Right atrium auricular region (tissue), 2 donors: ENCODE measurements around the gene SLC25A51. TPM values are rescaled to one million over a fixed set of nuclear protein-coding genes. Genes with fewer than 3 reads are reported as not detected.
A peak's percentile ranks its signal among the peaks of the same experiment; 100 is the strongest.

Experiments
- DNase-seq: peaks from one replicate; pipeline ENCODE4 v3.0.0-alpha.2; 2019; ENCODE audit warnings: low spot score
- H3K27ac ChIP-seq, 2 donors: fragments of 200-600 bp; sonication (generic); 1 replicate in 1 of 2; 2 replicates in 1 of 2; pipeline ENCODE4 v1.5.1; 2016 to 2019
- H3K27me3 ChIP-seq, 2 donors: fragments of 200-600 bp; sonication (generic); one replicate each; pipeline versions ENCODE4 v1.5.1 to v1.6.0; 2017 to 2019
- H3K36me3 ChIP-seq: fragments of 200-600 bp; sonication (generic); one replicate; pipeline ENCODE4 v1.5.1; 2016
- H3K4me1 ChIP-seq, 2 donors: fragments of 200-600 bp; sonication (generic); one replicate each; pipeline versions ENCODE4 v1.5.1 to v1.6.0; 2017 to 2019
- H3K4me3 ChIP-seq, 2 donors: fragments of 200-600 bp; sonication (generic); 1 replicate in 1 of 2; 2 replicates in 1 of 2; pipeline ENCODE4 v1.5.1; 2017 to 2019; ENCODE audit warnings: mild to moderate bottlenecking in 1 of 2, moderate library complexity in 1 of 2
- H3K9me3 ChIP-seq, 2 donors: fragments of 200-600 bp; sonication (generic); one replicate each; pipeline ENCODE4 v1.5.1; 2019
- total RNA-seq, 2 donors: library from RNA; depleted of rRNA; stranded (reverse); fragments of >200 nt; gene quantifications; one replicate each; pipeline ENCODE4 v1.1.0, GENCODE V29; 2016
- TF ChIP-seq, protein P1 (sequence below), 2 donors: fragments of 200-600 bp; sonication (generic); IDR thresholded peaks; one replicate each; pipeline ENCODE4 v1.5.1; 2019; ENCODE audit warnings: antibody characterized with exemption in 2 of 2

SLC25A51 gene
- total RNA-seq: 10 to 100 TPM; 23.5 to 27.1 TPM

- TF ChIP-seq, protein P1, sequence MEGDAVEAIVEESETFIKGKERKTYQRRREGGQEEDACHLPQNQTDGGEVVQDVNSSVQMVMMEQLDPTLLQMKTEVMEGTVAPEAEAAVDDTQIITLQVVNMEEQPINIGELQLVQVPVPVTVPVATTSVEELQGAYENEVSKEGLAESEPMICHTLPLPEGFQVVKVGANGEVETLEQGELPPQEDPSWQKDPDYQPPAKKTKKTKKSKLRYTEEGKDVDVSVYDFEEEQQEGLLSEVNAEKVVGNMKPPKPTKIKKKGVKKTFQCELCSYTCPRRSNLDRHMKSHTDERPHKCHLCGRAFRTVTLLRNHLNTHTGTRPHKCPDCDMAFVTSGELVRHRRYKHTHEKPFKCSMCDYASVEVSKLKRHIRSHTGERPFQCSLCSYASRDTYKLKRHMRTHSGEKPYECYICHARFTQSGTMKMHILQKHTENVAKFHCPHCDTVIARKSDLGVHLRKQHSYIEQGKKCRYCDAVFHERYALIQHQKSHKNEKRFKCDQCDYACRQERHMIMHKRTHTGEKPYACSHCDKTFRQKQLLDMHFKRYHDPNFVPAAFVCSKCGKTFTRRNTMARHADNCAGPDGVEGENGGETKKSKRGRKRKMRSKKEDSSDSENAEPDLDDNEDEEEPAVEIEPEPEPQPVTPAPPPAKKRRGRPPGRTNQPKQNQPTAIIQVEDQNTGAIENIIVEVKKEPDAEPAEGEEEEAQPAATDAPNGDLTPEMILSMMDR (IDR thresholded peaks at IDR 0.05): peak; percentile 89 to 97
- peaks cover 9% of the 10 kb centered on the region for H3K36me3 ChIP-seq
Measured at GRCh38 chr9:37903647-37904444, at the start of gene SLC25A51. TSS of gene SLC25A51 (minus strand) at chr9:37904127. CDS start at chr9:37888550, 15,577 bp downstream.

GRCh38 chr9:37953206-37953774, 49.4 kb upstream of the SLC25A51 start:
- peaks cover 0 to 58% of the 10 kb centered on the region in 2 donors for H3K4me1 ChIP-seq
- H3K27ac ChIP-seq: peak overlapping the region; percentile 63 to 77
- H3K27me3 ChIP-seq: no peaks in the 10 kb centered on the region
- no peak for DNase-seq
- no peaks in the 10 kb centered on the region for H3K9me3 ChIP-seq
- H3K36me3 ChIP-seq: peaks cover 25% of the 10 kb centered on the region
- H3K4me3 ChIP-seq: no peak overlapping the region
- TF ChIP-seq, protein P1 (IDR thresholded peaks at IDR 0.05): no peak

More at GRCh38 chr9:37903647-37904444, at the start of gene SLC25A51:
- Histone ChIP-seq H3K4me1 (peaks cover 0 to 21% of the 10 kb centered on the region in 2 donors), H3K27me3 (no peaks in the 10 kb centered on the region), H3K4me3 (peak within 1 kb of the TSS; percentile 81 to 95), H3K27ac (peak within 1 kb of the TSS; percentile 88 to 93), H3K9me3 (no peaks in the 10 kb centered on the region)
- peak; percentile 92 for DNase-seq

- H3K4me3 ChIP-seq: no peak overlapping the region
- H3K9me3 ChIP-seq: no peaks in the 10 kb centered on the region
- DNase-seq: no peak
- H3K36me3 ChIP-seq: peaks cover 25% of the 10 kb centered on the region
- peak overlapping the region; percentile 63 to 77 for H3K27ac ChIP-seq
- H3K27me3 ChIP-seq: no peaks in the 10 kb centered on the region
- TF ChIP-seq, protein P1 (IDR thresholded peaks at IDR 0.05): no peak
- H3K4me1 ChIP-seq: peaks cover 0 to 58% of the 10 kb centered on the region in 2 donors
Measured at GRCh38 chr9:37952731-37953130, 48.8 kb upstream of the SLC25A51 start.

DNA sequence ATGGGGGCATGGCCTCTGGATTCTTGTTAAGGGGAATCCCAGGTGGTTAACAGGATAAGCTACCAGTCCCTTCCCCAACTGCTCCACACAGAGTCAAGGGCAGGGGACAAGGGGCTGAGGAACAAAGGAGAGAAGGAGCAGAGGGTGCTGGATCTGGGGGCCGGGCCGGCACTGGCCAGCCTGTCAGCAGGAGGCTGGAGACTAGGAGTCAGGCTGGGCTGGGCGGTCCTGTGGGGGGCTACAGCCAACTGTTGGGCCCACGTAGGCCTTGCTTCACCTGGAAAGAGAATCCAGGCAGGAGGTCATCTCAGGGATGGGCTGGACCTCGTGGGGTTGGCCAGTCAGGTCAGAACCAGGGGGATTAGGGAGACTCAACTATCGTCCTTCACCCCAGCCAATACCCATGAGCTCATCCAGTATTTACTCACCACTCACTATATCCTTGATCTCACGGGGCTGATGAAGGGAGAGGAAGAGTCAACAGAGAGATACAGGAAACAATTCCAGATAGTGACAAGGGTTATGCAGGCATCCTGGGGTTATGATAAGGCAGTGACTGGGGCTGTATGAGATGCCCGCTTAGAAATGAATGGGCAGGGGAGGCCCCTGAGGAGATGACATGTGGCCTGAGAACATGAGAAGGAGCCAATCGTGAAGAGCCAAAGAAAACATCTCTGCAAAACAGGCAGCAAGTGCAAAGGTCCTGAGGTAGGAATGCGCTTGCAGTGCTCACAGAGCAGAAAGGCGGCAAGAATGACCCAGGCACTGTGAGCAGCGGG, 47.9 kb upstream of the SLC25A51 start:
- peak overlapping the region in 1 of 2 donors; percentile 21 for H3K27ac ChIP-seq
- no peak for DNase-seq
- TF ChIP-seq, protein P1 (IDR thresholded peaks at IDR 0.05): no peak
- H3K36me3 ChIP-seq: peaks cover 27% of the 10 kb centered on the region
- H3K4me3 ChIP-seq: no peak overlapping the region
- no peaks in the 10 kb centered on the region for H3K9me3 ChIP-seq
- no peaks in the 10 kb centered on the region for H3K27me3 ChIP-seq
- peaks cover 0 to 55% of the 10 kb centered on the region in 2 donors for H3K4me1 ChIP-seq

DNA sequence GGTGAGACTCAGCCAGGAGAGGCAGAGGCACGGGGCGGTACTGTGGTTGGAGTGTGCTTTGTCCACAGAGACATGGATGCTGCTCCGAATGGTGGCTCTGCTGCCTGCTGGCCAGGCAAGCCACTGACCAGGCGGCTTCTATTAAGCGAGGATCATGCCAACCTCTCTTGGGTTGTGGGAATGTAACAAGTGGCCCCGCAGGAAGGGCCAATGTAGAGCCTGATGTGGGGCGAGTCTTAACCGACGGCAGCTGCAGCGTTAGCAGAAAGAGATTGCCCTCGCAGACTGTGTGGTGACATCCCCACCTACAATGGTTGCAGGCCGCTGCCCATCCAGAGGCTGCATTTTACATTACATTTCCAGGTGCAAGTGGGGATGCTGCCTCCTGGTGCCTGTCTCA, 46.6 kb upstream of the SLC25A51 start:
- H3K9me3 ChIP-seq: no peaks in the 10 kb centered on the region
- no peak for DNase-seq
- H3K27ac ChIP-seq: no peak overlapping the region
- peaks cover 32% of the 10 kb centered on the region for H3K36me3 ChIP-seq
- TF ChIP-seq, protein P1 (IDR thresholded peaks at IDR 0.05): no peak
- peaks cover 0 to 59% of the 10 kb centered on the region in 2 donors for H3K4me1 ChIP-seq
- no peak overlapping the region for H3K4me3 ChIP-seq
- no peaks in the 10 kb centered on the region for H3K27me3 ChIP-seq
